GM12878 (cell line): ENCODE measurements around the gene ZNF385C. TPM values are rescaled to one million over a fixed set of nuclear protein-coding genes. Genes with fewer than 3 reads are reported as not detected.

Experiments
- ATAC-seq: fragments of 200-7000 bp; cut with Tn5 transposase; 3 replicates; pipeline ENCODE4 v1.9.1; 2020; ENCODE audit warnings: mild to moderate bottlenecking, moderate library complexity
- BruUV-seq: library from RNA; stranded (reverse); fragments of 400-500 nt; replicated peaks from 2 replicates; lab custom pipeline; 2021; lab: Mats Ljungman, UMichigan
- CTCF ChIA-PET: fragments of 300-600 bp; sonication (Branson Sonifier 250); formaldehyde crosslinking; extraction: SDS; loops from one replicate; lab custom pipeline; 2021; ENCODE audit warnings: inconsistent platforms; lab: Yijun Ruan, JAX
- POLR2A ChIA-PET: fragments of 350-600 bp; formaldehyde crosslinking; extraction: SDS; loops from one replicate; lab custom pipeline; 2021; ENCODE audit warnings: inconsistent platforms; lab: Charles Lee
- RAD21 ChIA-PET: fragments of 300-600 bp; sonication (Branson Sonifier 250); formaldehyde crosslinking; loops from one replicate; lab custom pipeline; 2023; ENCODE audit warnings: antibody characterized with exemption; ENCODE audit not compliant: unreplicated experiment; lab: Charles Lee
- SMC1A ChIA-PET: fragments of 300-600 bp; sonication (Branson Sonifier 250); formaldehyde crosslinking; loops from one replicate; lab custom pipeline; 2023; ENCODE audit not compliant: unreplicated experiment, uncharacterized antibody; lab: Charles Lee
- DNase-seq: peaks from one replicate; pipeline ENCODE4 v3.0.0-alpha.2; 2011; ENCODE audit warnings: low read depth, low spot score
- FAIRE-seq: peaks from 3 replicates; lab custom pipeline; 2011; peaks lifted over from hg19 to GRCh38; lab: Jason Lieb, UNC
- H2AFZ ChIP-seq: 2 replicates; pipeline ENCODE4 v1.6.0; 2011; ENCODE audit warnings: low read depth, low read length, control low read depth; ENCODE audit not compliant: control insufficient read depth
- H3K27ac ChIP-seq: 2 replicates; pipeline ENCODE4 v1.5.1; 2011; ENCODE audit warnings: control low read depth; ENCODE audit not compliant: control insufficient read depth, insufficient read depth
- H3K27me3 ChIP-seq, 2 experiments: replicated peaks in 1 of 2; 2 replicates each; pipeline versions ENCODE4 v1.6.0 to v1.6.1; 2011; ENCODE audit warnings: low read length in 1 of 2; ENCODE audit not compliant: control insufficient read depth in 2 of 2, insufficient read depth in 2 of 2
- H3K36me3 ChIP-seq, 2 experiments: 2 replicates each; pipeline ENCODE4 v1.5.1; 2011; ENCODE audit warnings: low read length in 1 of 2; ENCODE audit not compliant: control insufficient read depth in 2 of 2, insufficient read depth in 2 of 2
- H3K4me1 ChIP-seq: 2 replicates; pipeline ENCODE4 v1.6.1; 2011; ENCODE audit warnings: mild to moderate bottlenecking, low read length, moderate library complexity, mixed read lengths; ENCODE audit not compliant: control insufficient read depth, insufficient read depth
- H3K4me2 ChIP-seq: 2 replicates; pipeline ENCODE4 v1.6.0; 2011; ENCODE audit warnings: control low read depth; ENCODE audit not compliant: control insufficient read depth, insufficient read depth
- H3K4me3 ChIP-seq: fragments of 200-600 bp; sonication (generic); 2 replicates; pipeline ENCODE4 v1.5.1; 2016
- H3K79me2 ChIP-seq: 2 replicates; pipeline ENCODE4 v1.6.0; 2011; ENCODE audit warnings: low read length; ENCODE audit not compliant: control insufficient read depth, insufficient read depth
- H3K9ac ChIP-seq: 2 replicates; pipeline ENCODE4 v1.8.0; 2011; ENCODE audit warnings: low read length, control low read depth, mixed read lengths; ENCODE audit not compliant: control insufficient read depth, insufficient read depth
- H3K9me3 ChIP-seq: replicated peaks from 3 replicates; pipeline ENCODE4 v1.5.1; 2011; ENCODE audit warnings: mild to moderate bottlenecking, low read length; ENCODE audit not compliant: control insufficient read depth, insufficient read depth
- H4K20me1 ChIP-seq: 2 replicates; pipeline ENCODE4 v1.6.0; 2011; ENCODE audit not compliant: control insufficient read depth, insufficient read depth
- ESRRA ChIP-seq: IDR thresholded peaks from 2 replicates; pipeline ENCODE4 v1.6.1; 2012; ENCODE audit warnings: mild to moderate bottlenecking, low read length, improper control_type of control experiment
- HSF1 ChIP-seq: fragments of 150-350 bp; IDR thresholded peaks from 2 replicates; pipeline ENCODE4 v1.6.1; 2014; ENCODE audit warnings: mild to moderate bottlenecking, low read depth, low read length
- MEF2A ChIP-seq: IDR thresholded peaks from 2 replicates; pipeline ENCODE4 v1.6.1; 2011; ENCODE audit warnings: low read depth, mild to moderate bottlenecking, low read length, moderate library complexity; ENCODE audit not compliant: insufficient read depth
- PML ChIP-seq: IDR thresholded peaks from 2 replicates; pipeline ENCODE4 v1.6.1; 2012; ENCODE audit warnings: low read length, inconsistent platforms
- RELB ChIP-seq: fragments of 450-650 bp; IDR thresholded peaks from 2 replicates; pipeline ENCODE4 v1.6.1; 2017; ENCODE audit warnings: low read depth, mild to moderate bottlenecking, moderate library complexity
- SIX5 ChIP-seq: IDR thresholded peaks from 2 replicates; pipeline ENCODE4 v1.6.1; 2011; ENCODE audit warnings: mild to moderate bottlenecking, low read depth, low read length, moderate library complexity; ENCODE audit not compliant: severe bottlenecking
- STAT1 ChIP-seq: fragments of 450-650 bp; conservative IDR thresholded peaks from 2 replicates; pipeline ENCODE4 v1.6.1; 2014; ENCODE audit warnings: antibody characterized with exemption, mild to moderate bottlenecking
- ZSCAN29 ChIP-seq: fragments of 450-650 bp; IDR thresholded peaks from 2 replicates; pipeline ENCODE4 v1.6.1; 2017; ENCODE audit warnings: mild to moderate bottlenecking, moderate library complexity
- WGBS: methylation state at CpG from one replicate; pipeline ENCODE4 v1.1.6; 2016; ENCODE audit warnings: low lambda C conversion rate; ENCODE audit not compliant: insufficient replicate concordance, insufficient coverage; ENCODE audit errors: missing lambda C conversion rate; 5-methylcytosine and 5-hydroxymethylcytosine counted together
- in situ Hi-C: fragments of 300-500 bp; cut with MboI; formaldehyde crosslinking; loops from 9 replicates; pipeline ENCODE4 v1.14.3; 2018; ENCODE audit warnings: mixed read lengths
- intact Hi-C: fragments of 100-400 bp; cut with micrococcal nuclease; formaldehyde crosslinking; loops from one replicate; pipeline ENCODE4 v1.14.2; 2022; ENCODE audit not compliant: unreplicated experiment
- polyA plus RNA-seq, 11 experiments: library from polyadenylated mRNA; depleted of rRNA in 4 of 11; unstranded in 6 of 11; stranded (reverse) in 5 of 11; fragments of >200 nt; fragmentation: Nextera tagmentation in 4 of 11; fragmentation: Illumina TruSeq in 1 of 11; extraction: Ambion mirVana in 4 of 11; extraction: Trizol in 1 of 11; gene quantifications; 1 replicate in 1 of 11; 2 replicates in 10 of 11; pipeline versions ENCODE4 v1.2.1 to v1.2.3, GENCODE V29; 2011 to 2016; ENCODE audit warnings: inconsistent platforms in 2 of 11, missing spikeins in 2 of 11, low read depth in 1 of 11
- total RNA-seq, 4 experiments: library from RNA; depleted of rRNA in 3 of 4; stranded (reverse); fragments of >200 nt in 3 of 4; fragmentation: Illumina TruSeq in 1 of 4; extraction: Trizol in 1 of 4; gene quantifications; 2 replicates each; pipeline versions ENCODE4 v1.2.1 to v1.2.3, GENCODE V29; 2013 to 2021

The ZNF385C gene
- total and polyA plus RNA-seq, 10 of the 15 experiments (the other 5 are each of a cell fraction or from before 2014, with no cell fraction given): 0.06 to 0.20 (median 0.07) TPM; not detected in 5

GRCh38 chr17:42103221-42103954, 5.1 kb upstream of the ZNF385C start:
- whole genome bisulfite sequencing: 78% methylated on average over 11 of the region's 11 CpGs
- Histone ChIP-seq H3K27ac (no peak overlapping the region), H3K4me2 (no peak overlapping the region), H3K9ac (no peak overlapping the region), H3K36me3 (peaks cover 0 to 2% of the 10 kb centered on the region in 2 experiments; a peak in 1 of 4 replicates), H4K20me1 (no peaks in the 10 kb centered on the region), H3K9me3 (no peaks in the 10 kb centered on the region), H3K4me1 (peaks cover 2% of the 10 kb centered on the region; the same call in 1 of the 2 replicates), H2AFZ (no peak overlapping the region), H3K27me3 (no peaks in the 10 kb centered on the region), H3K79me2 (no peaks in the 10 kb centered on the region), H3K4me3 (no peak overlapping the region)
- TF ChIP-seq ESRRA (no peak), PML (no peak), HSF1 (no peak), STAT1 (no peak), MEF2A (no peak), SIX5 (no peak), ZSCAN29 (no peak), RELB (no peak)
- CTCF ChIA-PET: interaction anchor here (0.6 to 1.7 kb wide), 9 partner anchors 10 to 157 kb away, joined by 3 to 8 read pairs (median 4); partner anchors contain the start of genes DHX58 and NKIRAS2
- FAIRE-seq (no peak), ATAC-seq (no peak), DNase-seq (no peak)
- RAD21 ChIA-PET: no interaction called here
- no TSS peak for BruUV-seq
- SMC1A ChIA-PET: interaction anchor here (1.8 kb wide), 1 partner anchor 78 kb away, joined by 4 read pairs; no protein-coding TSS in a partner anchor
- in situ Hi-C loops: no loop called here
- POLR2A ChIA-PET: interaction anchor here (0.6 kb wide), 1 partner anchor 140 kb away, joined by 3 read pairs; no protein-coding TSS in a partner anchor
- intact Hi-C loops: loop anchor here (5.0 kb wide), 2 partner anchors 36 to 76 kb away; no protein-coding TSS in a partner anchor
